ENCODE results near the gene CFAP46.

- TF ChIP-seq CTCF (IDR thresholded peaks at IDR 0.05 in 2 of 3, conservative IDR thresholded peaks at IDR 0.05 in 1 of 3; ENCODE audit: control insufficient read depth in 2 of 3, extremely low read depth in 1 of 3, insufficient read depth in 1 of 3, low read depth in 3 of 3, low read length in 3 of 3) (no peak), ESRRA (IDR thresholded peaks at IDR 0.05; ENCODE audit: low read length) (no peak), YY1 (IDR thresholded peaks at IDR 0.05; ENCODE audit: low read depth, low read length) (no peak), TAF1 (IDR thresholded peaks at IDR 0.05; ENCODE audit: borderline replicate concordance, low read depth, low read length) (no peak)
Observed at GRCh38 chr10:132810807-132811700, 131.3 kb downstream of the CFAP46 start.
